Lung microvascular endothelial cell (primary cell): ENCODE results near the gene SYCP3. TPM values are rescaled to one million over a fixed set of nuclear protein-coding genes. Genes with fewer than 3 reads are reported as not detected.
"Not testable (repeated sequence)": the region's sequence is repeated elsewhere in the genome, so short reads cannot be mapped to it uniquely, and the experiment has no call there.

Experiments
- DNase-seq, 2 donors: peaks; one replicate each; pipeline versions ENCODE4 v3.0.0 to v3.0.0-alpha.2; 2010; ENCODE audit warnings: low read depth in 2 of 2
- total RNA-seq: library from RNA; depleted of rRNA; stranded (reverse); fragments of >200 nt; gene quantifications from 2 replicates; pipeline ENCODE4 v1.2.1, GENCODE V29; 2014

SYCP3 gene
- total RNA-seq, 1 donor from 2014 or later, result under 0.01 TPM

DNA sequence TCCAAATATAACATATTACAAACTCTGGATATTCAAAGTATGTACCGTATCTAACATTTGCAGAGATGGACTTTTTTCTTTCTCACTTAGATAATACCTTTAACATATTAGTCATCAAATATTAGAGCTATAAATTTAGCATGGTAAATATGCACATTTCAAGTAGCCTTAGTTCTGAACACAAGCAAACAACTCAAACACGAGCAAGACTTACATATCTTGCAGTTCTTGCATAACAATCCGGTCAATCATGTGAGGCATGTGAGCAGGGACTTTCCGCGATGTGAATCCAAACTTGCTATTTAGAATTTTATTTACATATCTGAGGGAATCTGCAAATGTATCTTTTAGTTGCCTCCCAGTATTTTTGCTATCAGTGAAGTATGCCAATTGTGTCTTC, 22.1 kb upstream of the SYCP3 start:
- no peak for DNase-seq

DNA sequence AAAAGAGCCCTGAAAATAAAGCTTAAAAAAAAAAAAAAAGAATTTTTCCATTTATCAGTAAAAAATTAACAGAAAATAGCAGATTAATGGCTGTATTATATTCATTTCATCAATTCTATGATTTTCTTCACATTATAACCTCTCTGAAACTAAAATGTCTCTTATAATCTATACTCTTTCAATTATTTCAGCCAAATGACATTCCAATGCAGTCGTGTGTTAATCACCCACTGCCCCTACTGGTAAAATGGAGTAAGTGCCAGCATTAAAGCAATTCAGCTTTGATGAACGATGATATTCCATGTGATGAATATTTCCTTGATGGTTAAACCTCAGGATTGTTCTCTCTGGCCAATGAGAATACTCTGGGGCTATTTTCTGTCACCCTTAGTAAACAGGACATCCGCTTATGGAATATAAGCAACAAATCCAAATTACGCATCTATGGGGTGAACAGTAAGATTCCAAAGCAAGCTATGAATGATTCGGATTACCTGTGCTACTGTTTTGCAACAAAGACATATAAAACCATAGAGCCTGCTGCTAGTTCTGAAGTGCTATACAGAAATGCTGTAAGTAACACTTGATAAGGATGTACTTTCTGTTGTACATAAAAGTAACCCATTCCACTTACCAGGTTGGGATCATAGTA, 20.3 kb upstream of the SYCP3 start:
- peak; percentile 57 to 62 for DNase-seq

GRCh38 chr12:101750152-101750551, 10.9 kb upstream of the SYCP3 start:
- no peak for DNase-seq

DNA sequence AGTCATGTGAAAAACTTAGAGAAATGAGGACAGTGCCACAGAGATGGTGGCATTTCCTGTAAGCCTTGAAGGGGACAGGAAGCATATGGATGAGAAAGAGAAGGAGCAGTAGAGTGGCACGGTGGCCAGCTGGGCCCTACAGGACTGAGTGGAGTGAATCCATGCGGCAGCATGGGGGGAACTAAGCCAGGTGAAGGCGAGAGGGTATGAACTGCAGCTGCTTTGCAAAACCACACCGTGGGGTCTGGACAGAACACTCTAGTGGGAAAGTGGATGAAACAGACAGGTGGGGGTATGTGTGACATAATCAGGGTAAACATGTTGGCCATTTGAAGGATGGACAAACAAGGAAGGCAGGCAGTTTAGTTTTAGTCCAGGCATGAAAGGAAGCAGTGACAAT, 10.4 kb upstream of the SYCP3 start:
- DNase-seq, result no peak

DNA sequence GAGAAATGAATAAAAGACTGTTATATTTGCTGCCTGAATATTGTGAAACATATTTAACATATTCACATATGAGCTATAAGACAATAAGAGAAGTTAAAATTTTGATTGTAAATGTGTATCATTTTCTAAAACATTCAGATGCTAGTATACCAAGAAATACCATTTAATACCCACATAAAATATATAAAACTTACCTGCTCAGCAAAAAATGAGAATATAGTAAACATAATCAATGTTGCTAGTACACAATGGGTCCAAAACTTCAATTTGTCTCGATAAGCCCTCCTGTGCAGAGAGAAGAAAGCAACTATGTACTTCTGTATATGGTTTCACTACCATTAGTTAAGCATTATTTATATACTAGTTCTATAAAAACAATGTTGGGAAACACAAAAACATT, 9.6 kb upstream of the SYCP3 start:
- no peak for DNase-seq

DNA sequence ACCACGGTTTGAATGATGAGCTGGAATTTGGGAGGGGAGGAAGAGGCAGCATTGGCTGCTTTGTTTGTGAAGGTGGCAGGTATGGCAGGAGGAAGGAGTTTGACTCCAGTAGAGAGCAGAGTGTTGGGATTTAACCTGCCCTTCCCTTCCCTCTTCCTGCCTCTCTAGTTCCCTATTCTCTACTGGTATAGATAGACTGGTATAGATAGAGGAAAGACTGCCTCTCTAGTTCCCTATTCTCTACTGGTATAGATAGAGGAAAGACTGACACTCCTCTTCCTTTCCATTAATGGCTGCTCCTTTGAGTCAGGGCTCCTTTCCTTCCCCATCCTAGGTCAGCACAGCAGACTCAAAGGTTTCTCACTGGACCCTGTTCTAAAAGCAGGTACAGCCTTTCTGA, 8.4 kb upstream of the SYCP3 start:
- no peak for DNase-seq

DNA sequence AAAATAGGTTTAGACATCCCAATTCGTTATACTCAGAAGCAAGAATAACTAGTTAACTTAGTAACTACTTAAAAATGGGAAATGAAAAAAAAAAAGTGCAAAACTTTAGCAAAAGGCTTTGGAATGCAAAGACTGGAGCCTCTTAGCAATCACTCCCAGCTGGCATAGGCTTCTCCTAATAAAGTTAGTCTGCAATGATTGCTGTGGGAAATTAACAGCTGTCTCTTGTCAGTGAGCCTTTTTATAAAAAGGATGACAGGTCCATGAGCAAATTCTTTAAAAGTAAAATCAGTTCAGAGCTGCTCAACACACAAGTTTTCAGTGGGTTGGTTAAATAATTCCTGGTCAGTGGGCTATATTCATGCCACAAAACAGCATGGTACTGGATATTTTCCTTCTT, 7.4 kb upstream of the SYCP3 start:
- DNase-seq, result no peak

- no peak for DNase-seq
Measured at GRCh38 chr12:101746196-101746595, 6.9 kb upstream of the SYCP3 start.

- peak; percentile 12 to 70 for DNase-seq
Measured at GRCh38 chr12:101745481-101745880, 6.2 kb upstream of the SYCP3 start.

DNA sequence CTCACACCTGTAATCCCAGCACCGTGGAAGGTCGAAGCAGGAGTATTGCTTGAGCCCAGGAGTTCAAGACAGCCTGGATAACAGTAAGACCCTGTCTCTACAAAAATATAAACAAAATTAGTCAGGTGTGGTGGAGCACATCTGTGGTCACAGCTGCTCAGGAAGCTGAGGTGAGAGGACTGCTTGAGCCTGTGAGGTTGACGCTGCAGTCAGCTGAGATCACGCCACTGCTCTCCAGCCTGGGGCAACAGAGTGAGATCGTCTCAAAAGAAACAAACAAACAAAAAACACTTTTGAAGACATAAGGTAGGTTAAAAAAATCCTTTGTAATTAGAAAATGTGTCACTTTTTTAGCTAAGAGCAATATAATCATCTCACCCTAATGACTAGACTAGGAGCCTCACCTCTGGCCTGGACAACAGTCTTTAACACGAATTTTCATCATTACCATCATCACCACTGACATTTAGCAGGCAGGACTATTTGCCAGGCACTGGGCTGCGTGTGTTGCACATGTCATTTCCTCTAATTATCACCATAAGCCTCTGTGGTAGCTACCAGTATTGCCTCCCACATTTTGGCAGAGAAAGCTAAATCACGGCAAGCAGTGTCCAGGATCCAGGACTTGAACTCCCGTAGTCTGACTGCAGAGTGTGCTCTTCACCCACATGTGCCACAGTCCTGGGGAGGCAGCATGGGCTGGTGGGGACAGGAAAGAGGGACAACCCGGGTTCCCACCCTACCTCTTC, 4.6 kb upstream of the SYCP3 start:
- DNase-seq, result no peak

DNA sequence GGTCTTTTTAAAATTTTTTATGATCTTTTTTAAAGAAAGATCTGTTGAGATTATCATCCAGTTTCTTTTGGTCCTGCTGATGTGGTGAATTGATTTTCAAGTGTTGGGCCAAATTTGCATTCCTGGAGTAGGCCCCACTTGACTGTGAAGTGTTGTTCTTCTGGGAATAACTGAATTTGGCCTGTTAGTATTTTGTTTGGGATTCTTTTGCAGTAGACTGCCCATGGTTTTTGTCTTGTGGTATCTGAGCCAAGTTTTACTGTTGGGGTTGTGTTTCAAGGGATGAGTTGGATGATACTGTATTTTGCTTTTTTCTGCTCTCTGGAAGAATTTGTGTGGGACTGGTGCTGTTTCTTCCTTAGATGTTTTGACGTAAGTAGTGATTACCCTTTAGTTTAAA, 4.0 kb upstream of the SYCP3 start:
- no peak for DNase-seq

DNA sequence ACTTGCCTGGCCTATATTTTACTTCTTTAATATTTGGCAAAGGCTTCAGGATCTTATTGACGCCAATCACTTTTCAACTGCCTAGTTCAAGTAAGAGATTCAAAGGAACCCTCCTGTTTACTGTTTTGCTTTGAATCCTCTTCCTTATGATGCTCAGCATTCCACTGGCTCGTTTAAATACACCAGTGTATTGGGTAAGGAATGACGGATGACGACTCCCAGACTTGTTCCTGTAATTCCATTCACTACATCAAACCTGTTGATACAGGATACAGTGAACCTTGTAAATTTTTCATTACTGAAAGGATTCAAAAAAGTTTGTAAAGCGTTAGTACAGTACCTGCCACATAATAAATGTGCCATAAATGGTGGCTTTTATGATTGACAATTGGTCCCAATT, 1.7 kb upstream of the SYCP3 start:
- DNase-seq, result no peak

GRCh38 chr12:101740566-101740965, 1.3 kb upstream of the SYCP3 start:
- DNase-seq, result no peak

GRCh38 chr12:101737476-101737875, 1.8 kb downstream of the SYCP3 start:
- no peak for DNase-seq

DNA sequence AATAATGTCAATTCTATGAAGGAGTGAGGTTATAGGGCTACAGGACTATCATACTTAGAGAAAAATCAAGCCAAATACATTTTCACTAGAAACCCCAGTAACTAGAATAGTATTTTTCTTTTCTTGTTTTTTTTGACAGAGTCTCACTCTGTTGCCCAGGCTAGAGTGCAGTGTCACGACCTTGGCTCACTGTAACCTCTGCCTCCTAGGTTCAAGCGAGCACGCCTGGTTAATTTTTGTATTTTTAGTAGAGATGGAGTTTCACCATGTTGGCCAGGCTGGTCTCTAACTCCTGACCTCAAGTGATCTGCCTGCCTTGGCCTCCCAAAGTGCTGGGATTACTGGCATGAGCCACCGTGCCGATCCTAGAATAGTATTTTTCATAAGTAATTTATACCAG, 4.8 kb downstream of the SYCP3 start:
- not testable (repeated sequence) for DNase-seq

DNA sequence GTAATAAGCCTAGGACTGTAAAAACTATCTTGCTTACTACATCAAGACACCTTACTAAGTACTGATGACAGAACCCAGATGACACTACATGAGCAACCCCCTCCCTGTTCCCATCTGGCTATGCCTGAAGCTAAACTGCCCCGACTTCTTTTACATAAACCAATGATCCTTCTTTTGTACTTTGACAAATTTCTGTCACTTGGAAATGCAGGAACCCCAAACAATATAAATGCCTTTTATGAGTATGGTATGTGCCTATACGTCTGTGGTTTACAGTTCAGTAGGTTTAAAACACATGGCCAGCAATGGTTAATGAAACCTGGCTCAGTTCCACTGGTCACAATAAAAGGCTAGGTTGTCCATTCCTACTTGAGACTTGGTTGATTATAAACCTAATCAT, 6.1 kb downstream of the SYCP3 start:
- no peak for DNase-seq

DNA sequence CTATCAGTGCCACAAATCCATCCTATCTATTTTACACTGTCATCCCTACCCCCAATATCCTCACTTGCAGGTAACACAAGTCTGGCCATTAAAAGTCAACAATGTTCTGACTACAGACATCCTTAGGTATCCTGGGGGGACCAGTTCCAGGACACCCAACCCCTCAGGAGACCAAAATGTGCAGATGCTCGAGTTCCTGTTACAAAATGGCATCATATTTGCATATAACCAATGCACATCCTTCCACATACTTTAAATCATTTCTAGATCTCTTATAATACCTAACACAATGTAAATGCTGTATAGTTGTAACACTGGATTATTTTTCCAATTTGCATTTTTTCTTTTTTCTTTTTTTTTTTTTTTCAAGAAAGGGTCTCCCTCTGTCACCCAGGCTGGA, 6.9 kb downstream of the SYCP3 start:
- DNase-seq, result no peak

DNA sequence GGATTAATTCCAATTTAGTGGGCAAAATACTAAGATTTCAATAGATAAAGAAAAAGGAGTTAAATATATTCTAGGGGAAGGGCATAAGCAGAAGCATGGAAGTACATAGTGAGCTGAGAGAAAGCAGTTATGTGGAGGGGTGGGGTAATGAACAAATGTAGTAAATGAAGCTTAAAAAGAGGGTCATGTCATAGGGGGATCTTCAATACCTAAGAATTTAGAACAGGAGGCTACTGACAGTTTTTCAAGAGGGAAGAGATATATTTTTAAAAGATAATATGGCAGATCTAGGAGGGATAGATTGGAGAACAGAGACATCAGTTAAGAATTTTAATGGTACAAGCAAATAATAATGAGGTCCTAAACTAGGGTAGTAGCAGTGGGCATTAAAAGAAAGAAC, 9.4 kb downstream of the SYCP3 start:
- DNase-seq, result no peak

DNA sequence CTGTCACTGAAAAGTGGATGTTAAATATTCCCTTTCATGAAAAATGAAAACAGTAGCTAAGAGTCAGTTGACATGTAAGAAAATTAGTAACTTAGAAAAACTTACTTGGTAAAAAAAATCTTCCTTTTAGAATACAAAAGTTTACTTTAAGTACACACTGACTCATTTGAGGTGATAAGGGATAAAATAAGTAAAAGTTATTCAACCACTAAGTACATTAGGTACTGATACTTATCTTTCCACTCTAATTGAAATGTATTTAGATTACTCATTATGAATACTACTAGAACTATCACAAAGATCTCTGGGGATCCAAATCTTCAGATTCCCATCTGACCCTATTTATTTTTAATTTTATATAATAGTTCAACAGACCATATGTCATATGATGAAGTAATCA, 12.2 kb downstream of the SYCP3 start:
- no peak for DNase-seq

DNA sequence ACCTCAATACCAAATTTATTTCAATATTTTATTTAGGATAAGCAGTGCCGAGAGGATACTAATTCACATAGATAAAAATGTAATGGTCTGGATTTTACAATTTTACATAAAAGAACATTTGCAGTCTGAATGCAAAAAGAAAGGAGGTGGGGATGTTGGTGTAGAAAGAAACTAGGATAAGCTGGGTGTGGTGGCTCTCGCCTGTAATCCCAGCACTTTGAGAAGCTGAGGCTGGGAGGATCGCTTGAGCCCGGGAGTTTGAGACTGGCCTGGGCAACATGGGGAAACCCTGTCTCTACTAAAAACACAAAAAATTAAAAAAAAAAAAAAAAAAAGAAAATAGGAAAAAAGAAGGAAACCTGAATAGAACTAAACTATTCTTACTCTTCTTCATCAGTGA, 16.9 kb downstream of the SYCP3 start:
- no peak for DNase-seq

DNA sequence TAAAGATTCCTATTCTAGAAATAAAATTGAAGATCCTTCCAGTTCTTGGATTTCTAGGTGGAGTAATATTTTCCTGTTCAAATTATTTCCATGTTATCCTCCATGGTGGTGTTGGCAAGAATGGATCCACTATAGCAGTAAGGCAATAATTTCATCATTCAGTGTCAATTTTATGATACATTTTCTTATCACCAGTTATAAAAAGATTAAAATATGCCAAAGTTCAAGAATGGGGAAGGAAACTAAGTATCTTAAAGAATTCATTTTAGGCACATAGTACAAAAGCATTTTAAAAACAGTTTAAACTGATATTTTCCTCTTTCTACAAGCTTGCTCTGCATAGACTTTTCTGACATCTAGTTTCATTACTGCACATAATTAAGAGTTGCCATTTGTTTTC, 19.1 kb downstream of the SYCP3 start:
- DNase-seq, result no peak

DNA sequence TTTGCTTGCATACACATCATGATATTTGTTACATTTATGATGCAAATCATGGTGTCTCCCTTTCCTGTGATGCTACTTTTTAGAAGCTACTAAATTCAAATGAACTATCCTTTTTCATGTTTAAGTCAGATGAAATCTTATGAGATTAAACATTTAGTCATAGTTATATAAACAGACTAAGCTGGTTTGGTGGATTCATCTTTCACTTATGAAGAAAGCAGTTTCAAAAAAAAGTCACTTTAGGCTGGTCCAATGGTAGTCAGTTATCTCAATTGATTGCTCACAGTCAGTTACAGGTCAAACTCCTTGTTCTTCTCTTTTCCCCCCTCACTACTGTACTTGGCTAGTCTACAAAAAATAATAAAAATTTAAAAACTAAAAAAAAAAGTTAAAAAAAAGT, 19.7 kb downstream of the SYCP3 start:
- DNase-seq, result no peak

GRCh38 chr12:101714877-101715444, 24.3 kb downstream of the SYCP3 start:
- DNase-seq, result no peak
